ENCODE data around the gene CX3CL1. TPM values are rescaled to one million over a fixed set of nuclear protein-coding genes. Genes with fewer than 3 reads are reported as not detected.
"Not testable (repeated sequence)": the region's sequence is repeated elsewhere in the genome, so short reads cannot be mapped to it uniquely, and the experiment has no call there.

Gene CX3CL1
- total RNA-seq, 2 donors from 2014 or later: not detected

DNA sequence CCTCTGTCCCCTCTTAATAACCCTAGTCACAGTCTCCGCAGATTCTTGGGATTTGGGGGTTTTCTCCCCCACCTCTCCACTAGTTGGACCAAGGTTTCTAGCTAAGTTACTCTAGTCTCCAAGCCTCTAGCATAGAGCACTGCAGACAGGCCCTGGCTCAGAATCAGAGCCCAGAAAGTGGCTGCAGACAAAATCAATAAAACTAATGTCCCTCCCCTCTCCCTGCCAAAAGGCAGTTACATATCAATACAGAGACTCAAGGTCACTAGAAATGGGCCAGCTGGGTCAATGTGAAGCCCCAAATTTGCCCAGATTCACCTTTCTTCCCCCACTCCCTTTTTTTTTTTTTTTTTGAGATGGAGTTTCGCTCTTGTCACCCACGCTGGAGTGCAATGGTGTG is 8.1 kb upstream of the CX3CL1 start:
- Mint-ChIP-seq H3K4me1 (peaks cover 5% of the 10 kb centered on the region), H3K36me3 (ENCODE audit: low read depth) (peaks cover 7% of the 10 kb centered on the region), H3K27ac (no peak overlapping the region), H3K4me3 (no peak overlapping the region), H3K27me3 (peaks cover 37% of the 10 kb centered on the region)
- DNase-seq: no peak
- no peaks in the 10 kb centered on the region for H3K9me3 ChIP-seq (ENCODE audit: control insufficient read depth, low read length, poor library complexity, severe bottlenecking)
- no peak for ATAC-seq

DNA sequence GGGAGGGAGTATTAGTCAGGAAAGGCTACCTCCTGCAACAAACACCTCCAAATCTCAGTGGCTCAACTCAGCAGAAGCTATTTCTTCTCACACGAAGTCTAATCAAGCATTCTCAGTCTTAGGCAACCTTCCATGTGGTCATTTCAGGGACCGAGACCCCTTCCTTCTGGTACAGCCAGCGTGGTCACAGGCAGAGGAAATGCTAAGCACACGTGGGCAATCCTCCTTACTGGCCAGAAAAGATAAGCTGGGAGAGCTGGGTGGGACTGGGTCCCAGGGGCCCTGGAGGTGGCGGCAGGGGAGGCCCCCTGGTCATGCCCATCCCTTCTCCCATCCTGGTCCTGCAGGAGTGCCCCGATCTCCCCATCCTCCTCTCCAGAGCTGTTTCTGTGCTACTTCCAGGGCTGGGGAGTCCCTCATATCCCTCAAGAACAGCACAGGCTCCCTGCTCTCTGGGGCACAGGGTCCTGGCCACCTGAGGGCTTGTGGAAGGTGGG is 5.7 kb upstream of the CX3CL1 start:
- Mint-ChIP-seq H3K36me3 (ENCODE audit: low read depth) (peaks cover 7% of the 10 kb centered on the region), H3K4me1 (peaks cover 5% of the 10 kb centered on the region), H3K27ac (no peak overlapping the region), H3K27me3 (peaks cover 43% of the 10 kb centered on the region), H3K4me3 (no peak overlapping the region)
- H3K9me3 ChIP-seq (ENCODE audit: control insufficient read depth, low read length, poor library complexity, severe bottlenecking): no peaks in the 10 kb centered on the region
- ATAC-seq: no peak
- DNase-seq: no peak

DNA sequence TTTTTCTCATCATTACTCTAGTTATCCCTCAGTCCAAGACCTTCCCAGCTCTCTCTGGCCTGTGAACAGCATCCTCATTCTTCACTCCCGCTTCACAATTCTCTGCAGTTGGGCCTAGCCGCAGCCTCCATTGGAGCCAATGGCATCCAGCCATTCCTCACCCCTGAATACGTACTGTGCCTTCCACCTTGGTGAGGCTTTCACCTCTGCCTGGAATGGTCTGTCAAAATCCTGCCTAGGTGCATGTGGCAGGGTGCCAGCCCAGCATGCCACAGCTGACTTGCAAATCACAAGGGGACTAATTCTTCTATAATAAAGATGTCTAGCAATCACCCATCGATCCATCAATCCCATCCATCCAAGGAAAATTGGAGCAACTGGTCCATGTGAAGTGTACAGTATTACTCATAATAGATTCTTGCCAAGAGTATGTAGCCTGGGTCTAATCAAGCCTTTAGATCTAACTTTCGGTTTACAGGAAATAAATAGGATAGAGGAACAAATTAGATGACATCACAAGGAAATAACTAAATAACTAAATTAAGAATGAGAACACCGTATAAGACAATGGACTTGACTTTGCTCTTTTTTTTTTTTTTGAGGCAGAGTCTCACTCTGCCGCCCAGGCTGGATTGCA is 5.1 kb upstream of the CX3CL1 start:
- H3K4me3 Mint-ChIP-seq: no peak overlapping the region
- DNase-seq (no peak), ATAC-seq (no peak)
- H3K36me3 Mint-ChIP-seq (ENCODE audit: low read depth): peaks cover 7% of the 10 kb centered on the region
- no peaks in the 10 kb centered on the region for H3K9me3 ChIP-seq (ENCODE audit: control insufficient read depth, low read length, poor library complexity, severe bottlenecking)
- H3K27me3 Mint-ChIP-seq: peaks cover 43% of the 10 kb centered on the region
- H3K27ac Mint-ChIP-seq: no peak overlapping the region
- peaks cover 5% of the 10 kb centered on the region for H3K4me1 Mint-ChIP-seq

DNA sequence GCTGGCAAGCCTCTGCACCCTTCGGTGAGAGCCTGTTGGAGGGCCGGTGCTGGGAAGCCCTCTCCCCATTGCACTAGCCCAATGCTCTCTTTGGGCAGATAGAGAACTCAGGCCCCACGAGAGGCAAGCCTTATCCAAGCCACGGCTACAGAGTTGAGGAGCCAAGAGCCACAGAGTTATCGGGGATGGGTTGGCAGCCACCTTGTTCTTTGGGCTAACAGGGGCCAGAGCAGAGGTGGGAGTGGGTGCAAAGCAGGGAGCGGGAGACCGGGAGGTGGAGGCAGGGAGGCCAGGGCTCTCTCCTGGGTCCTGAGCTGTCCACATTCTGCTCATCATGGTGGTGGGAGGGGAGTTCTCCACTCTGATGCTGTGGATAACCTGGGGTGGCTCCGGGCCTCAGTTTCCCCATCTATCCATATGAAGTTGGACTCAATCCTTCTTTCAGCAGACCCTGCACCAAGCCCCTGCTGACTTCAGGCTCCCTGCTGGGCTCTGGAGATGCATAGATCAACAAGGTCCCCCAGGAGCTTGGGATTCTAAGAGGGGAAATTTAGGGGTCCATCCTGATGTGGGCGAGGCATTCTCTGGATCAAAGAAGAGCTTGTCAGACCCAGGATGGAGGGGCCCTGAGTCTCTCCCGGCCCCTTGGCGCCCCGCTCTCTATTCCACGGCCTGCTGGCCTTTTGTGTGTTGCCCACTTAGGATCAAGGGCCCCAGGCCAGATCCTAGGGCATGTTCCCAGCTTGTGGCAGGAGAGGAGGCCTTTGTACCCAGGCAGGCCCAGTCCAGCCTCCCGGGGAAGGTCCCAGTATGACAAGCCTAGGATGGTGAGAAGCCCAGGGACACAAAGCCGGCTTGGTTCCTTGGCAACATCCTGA is 557 bp upstream of the CX3CL1 start:
- no peak for ATAC-seq
- Mint-ChIP-seq H3K4me1 (peaks cover 5% of the 10 kb centered on the region), H3K4me3 (no peak overlapping the region), H3K27me3 (peaks cover 23% of the 10 kb centered on the region), H3K36me3 (ENCODE audit: low read depth) (peaks cover 4% of the 10 kb centered on the region), H3K27ac (no peak overlapping the region)
- DNase-seq: no peak
- no peaks in the 10 kb centered on the region for H3K9me3 ChIP-seq (ENCODE audit: control insufficient read depth, low read length, poor library complexity, severe bottlenecking)

DNA sequence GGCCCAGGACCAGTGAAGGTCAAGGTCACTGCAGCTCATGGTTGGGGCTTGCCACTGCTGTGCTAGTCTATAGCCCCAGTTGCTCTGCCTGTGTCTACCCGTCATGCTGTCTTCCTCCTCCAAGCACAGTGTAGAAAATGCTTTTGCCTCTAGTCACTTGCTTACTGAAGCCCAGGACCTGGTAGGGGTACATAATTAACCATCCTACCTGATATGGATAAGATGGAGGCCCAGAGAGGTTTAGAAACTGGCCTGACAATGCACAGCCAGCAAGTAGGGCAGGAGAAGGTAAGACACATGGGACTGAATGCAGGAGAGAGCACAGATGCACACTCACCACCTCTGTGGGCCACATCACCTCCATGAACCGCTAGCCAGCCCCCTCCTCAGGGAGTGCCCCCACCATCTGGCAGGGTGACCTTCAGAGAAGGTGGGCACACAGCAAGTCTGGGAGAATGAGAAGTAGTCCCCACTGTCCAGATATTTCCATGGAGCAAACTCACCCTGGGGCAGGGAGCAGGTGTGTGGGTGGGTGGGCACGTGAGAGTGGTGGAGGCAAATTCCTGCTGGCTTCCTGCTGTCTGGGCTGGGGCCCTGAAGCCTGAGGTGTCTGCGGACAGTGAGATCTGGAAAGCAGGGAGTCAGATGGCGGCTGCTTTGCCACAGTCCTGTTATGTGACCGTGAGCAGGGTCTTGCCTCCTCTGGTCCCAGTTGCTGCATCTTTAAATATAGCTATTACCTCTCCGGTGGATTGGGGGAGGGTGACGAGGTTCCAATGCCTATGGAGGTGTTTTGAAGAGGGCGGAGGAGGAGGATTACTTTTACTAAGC is 1.0 kb downstream of the CX3CL1 start:
- peaks cover 9% of the 10 kb centered on the region for H3K4me1 Mint-ChIP-seq
- no peak overlapping the region for H3K27ac Mint-ChIP-seq
- H3K36me3 Mint-ChIP-seq (ENCODE audit: low read depth): peaks cover 2% of the 10 kb centered on the region
- ATAC-seq (no peak), DNase-seq (no peak)
- peaks cover 16% of the 10 kb centered on the region for H3K27me3 Mint-ChIP-seq
- no peaks in the 10 kb centered on the region for H3K9me3 ChIP-seq (ENCODE audit: control insufficient read depth, low read length, poor library complexity, severe bottlenecking)
- H3K4me3 Mint-ChIP-seq: no peak overlapping the region

DNA sequence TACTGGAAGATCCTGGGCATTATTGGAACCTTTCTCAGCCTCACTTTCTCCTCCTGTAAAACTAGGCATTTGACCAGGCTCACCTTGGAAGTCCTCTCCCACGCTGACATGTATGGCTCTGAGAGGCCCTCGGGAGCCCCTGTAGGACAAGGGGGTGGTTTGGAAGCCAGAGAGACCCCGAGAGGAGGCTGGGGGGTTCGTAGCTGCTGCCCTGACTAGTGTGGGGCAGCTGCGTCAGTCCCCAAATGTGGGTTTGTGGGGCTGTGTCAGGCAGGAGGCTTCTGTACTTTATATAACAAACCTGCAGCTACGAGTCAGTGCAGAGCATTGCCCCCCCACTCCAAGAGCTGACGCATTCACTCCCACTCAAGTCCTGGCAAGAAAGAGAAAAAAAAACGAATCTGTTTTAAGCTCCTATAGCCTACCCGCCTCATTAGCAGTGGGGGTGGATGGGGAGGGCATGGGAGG is 1.8 kb downstream of the CX3CL1 start:
- no peak for ATAC-seq
- H3K9me3 ChIP-seq (ENCODE audit: control insufficient read depth, low read length, poor library complexity, severe bottlenecking): no peaks in the 10 kb centered on the region
- no peak overlapping the region for H3K27ac Mint-ChIP-seq
- peaks cover 9% of the 10 kb centered on the region for H3K4me1 Mint-ChIP-seq
- peaks cover 16% of the 10 kb centered on the region for H3K27me3 Mint-ChIP-seq
- no peak for DNase-seq
- no peak overlapping the region for H3K4me3 Mint-ChIP-seq
- no peaks in the 10 kb centered on the region for H3K36me3 Mint-ChIP-seq (ENCODE audit: low read depth)

DNA sequence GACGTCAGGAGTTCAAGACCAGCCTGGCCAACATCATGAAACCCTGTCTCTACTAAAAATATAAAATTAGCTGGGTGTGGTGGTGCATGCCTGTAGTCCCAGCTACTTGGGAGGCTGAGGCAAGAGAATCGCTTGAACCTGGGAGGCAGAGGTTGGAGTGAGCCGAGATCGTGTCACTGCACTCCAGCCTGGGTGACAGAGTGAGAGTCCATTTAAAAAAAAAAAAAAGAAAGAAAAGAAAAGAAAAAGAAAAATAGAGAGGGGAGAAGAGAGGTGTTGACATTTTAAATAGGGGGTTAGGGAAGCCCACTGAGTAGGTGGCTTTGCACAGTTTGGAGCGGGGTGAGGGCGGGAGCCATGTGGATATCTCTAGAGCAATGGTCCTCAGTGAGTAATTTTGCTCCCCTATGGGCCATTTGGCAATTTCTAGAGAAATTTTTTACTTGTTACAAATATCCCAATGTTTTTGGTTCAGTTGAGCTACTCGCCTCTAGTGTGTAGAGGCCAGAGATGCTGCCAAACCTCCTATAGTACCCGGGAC is 2.7 kb downstream of the CX3CL1 start:
- not testable (repeated sequence) for H3K27ac Mint-ChIP-seq; H3K4me1 Mint-ChIP-seq; H3K4me3 Mint-ChIP-seq; H3K36me3 Mint-ChIP-seq (ENCODE audit: low read depth); DNase-seq; H3K9me3 ChIP-seq (ENCODE audit: control insufficient read depth, low read length, poor library complexity, severe bottlenecking); ATAC-seq
- H3K27me3 Mint-ChIP-seq: peaks cover 11% of the 10 kb centered on the region

DNA sequence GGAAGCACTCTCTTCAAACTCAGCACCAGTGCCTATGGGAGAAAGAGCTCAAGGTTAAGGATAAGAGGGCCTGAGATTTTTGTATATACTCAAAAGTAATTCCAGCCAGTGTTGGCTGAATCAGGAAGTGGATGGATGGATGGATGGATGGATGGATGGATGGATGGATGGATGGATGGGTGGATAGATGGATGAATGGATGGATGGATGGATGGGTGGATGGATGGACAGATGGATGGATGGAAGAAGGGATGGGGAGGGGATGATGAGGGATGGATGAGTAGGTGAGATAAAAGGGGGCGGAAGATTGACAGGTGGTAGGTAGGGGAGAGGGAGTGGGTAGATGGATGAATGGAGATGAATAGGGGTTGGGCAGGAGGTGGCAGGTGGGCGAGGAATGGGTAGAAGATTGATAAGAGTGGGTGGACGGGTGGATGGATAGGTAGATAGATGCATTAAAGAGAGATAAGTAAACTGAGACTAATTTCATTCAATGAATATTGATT is 4.1 kb downstream of the CX3CL1 start:
- DNase-seq (no peak), ATAC-seq (no peak)
- no peak overlapping the region for H3K4me3 Mint-ChIP-seq
- H3K9me3 ChIP-seq (ENCODE audit: control insufficient read depth, low read length, poor library complexity, severe bottlenecking): no peaks in the 10 kb centered on the region
- peaks cover 11% of the 10 kb centered on the region for H3K27me3 Mint-ChIP-seq
- no peaks in the 10 kb centered on the region for H3K36me3 Mint-ChIP-seq (ENCODE audit: low read depth)
- H3K4me1 Mint-ChIP-seq: peaks cover 9% of the 10 kb centered on the region
- H3K27ac Mint-ChIP-seq: no peak overlapping the region

DNA sequence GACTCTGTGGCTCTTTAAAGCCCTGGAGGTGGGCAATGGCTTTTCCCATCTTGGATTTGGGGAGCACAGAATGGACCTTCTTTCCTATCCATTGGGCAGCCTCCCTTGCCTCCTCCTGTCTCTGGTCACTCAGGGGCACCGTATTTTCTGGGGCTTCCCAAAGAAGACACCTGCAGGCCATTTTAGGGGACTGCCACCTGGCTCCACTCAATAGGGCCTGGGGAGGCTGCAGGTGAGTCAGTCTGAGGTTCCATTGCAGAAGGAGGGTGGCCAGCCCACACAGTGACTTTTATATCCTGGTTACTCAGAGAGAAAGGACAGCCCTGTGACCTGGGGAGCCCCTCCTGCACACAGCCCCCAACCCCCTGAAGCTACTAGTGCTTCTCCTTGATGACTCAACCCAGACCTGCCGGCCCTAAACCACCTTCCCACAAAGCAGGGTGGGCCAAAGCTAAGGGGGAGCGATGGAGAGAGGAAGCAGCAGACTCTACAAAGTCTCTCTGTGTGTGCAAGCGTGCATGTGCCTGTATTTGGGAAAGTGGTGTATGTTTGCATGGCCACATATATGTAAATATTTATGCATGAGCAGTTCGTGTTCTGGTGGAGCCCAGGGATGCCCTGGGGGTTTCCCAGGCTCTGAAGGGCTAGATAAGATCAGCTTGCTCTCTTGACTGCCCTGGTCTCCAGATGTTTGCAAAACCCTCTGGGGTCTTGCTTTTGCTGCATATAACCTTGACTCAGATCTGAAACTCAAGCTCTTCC is 5.0 kb downstream of the CX3CL1 start:
- Mint-ChIP-seq H3K4me3 (no peak overlapping the region), H3K4me1 (peaks cover 9% of the 10 kb centered on the region), H3K36me3 (ENCODE audit: low read depth) (no peaks in the 10 kb centered on the region), H3K27me3 (peaks cover 11% of the 10 kb centered on the region), H3K27ac (peak overlapping the region; percentile 75)
- no peaks in the 10 kb centered on the region for H3K9me3 ChIP-seq (ENCODE audit: control insufficient read depth, low read length, poor library complexity, severe bottlenecking)
- no peak for DNase-seq
- peak; percentile 36 for ATAC-seq

DNA sequence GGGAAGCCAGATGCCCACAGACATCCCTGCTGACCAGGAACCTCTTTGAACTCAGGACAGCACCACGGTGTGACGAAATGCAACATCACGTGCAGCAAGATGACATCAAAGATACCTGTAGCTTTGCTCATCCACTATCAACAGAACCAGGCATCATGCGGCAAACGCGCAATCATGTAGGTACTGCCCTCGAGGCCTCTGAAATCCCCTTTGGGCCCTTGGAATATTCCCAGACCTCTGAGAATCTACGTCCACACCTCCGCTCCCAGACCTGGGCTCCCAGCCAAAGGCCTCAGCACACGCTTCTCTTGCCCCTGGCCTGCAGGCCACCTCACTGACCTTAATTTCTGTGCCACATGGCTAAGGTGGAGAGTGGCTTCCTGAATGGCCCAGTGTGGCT is 7.3 kb downstream of the CX3CL1 start:
- Mint-ChIP-seq H3K4me3 (no peak overlapping the region), H3K27ac (no peak overlapping the region), H3K36me3 (ENCODE audit: low read depth) (no peaks in the 10 kb centered on the region), H3K4me1 (peaks cover 9% of the 10 kb centered on the region), H3K27me3 (no peaks in the 10 kb centered on the region)
- H3K9me3 ChIP-seq (ENCODE audit: control insufficient read depth, low read length, poor library complexity, severe bottlenecking): no peaks in the 10 kb centered on the region
- ATAC-seq (no peak), DNase-seq (no peak)

DNA sequence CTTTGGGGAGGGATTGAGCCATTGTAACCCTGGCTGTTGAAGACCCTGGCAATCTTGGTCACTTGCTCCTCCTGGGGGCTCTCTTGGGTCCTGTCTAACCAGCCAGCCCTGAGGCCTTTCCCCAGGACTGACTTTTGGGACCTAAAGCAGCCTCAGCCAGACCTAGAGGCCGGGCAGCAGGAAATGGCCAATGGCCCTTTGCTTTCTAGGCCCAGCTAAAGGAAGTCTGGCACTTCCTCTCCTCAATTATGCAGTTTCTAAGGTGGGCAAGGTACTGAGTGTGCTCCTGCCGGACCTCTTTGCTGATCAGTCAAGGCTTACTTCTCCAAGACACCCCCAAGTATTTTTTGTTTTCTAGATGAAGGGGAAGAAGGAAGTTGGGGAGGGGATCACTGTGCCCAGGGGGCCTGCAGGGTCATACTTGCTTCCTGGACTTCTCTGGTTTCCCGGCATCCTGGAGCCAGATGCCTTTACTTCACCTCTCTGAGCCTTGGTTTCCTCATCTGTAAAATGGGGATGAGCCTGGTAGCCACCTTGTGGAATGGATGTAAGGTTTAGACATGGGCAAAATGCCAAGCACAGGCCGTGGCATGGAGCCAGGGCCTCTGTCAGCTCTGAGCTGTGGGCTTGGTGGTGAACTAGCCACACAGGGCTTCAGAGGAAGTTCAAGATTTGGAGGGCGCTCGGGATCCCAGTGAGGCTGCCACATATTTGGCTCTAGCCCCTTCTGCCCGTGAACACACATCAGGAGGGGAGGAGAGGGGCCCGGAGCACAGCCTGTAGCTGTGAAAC is 8.6 kb downstream of the CX3CL1 start:
- H3K4me3 Mint-ChIP-seq: no peak overlapping the region
- H3K4me1 Mint-ChIP-seq: peaks cover 9% of the 10 kb centered on the region

More for the DNA sequence above, 8.6 kb downstream of the CX3CL1 start:
- Mint-ChIP-seq H3K27ac (peak overlapping the region; percentile 24), H3K27me3 (no peaks in the 10 kb centered on the region), H3K36me3 (ENCODE audit: low read depth) (no peaks in the 10 kb centered on the region)
- no peaks in the 10 kb centered on the region for H3K9me3 ChIP-seq (ENCODE audit: control insufficient read depth, low read length, poor library complexity, severe bottlenecking)
- DNase-seq (peak in 1 of 3 donors; percentile 11), ATAC-seq (peak; percentile 36)

All from T-helper 17 cell (primary cell).